ENCODE data around the gene LSG1.
"Not testable (repeated sequence)": the region's sequence is repeated elsewhere in the genome, so short reads cannot be mapped to it uniquely, and the experiment has no call there.

The LSG1 gene

GRCh38 chr3:194647747-194648146, 24.2 kb downstream of the LSG1 start:
- DNase-seq = no peak

DNA sequence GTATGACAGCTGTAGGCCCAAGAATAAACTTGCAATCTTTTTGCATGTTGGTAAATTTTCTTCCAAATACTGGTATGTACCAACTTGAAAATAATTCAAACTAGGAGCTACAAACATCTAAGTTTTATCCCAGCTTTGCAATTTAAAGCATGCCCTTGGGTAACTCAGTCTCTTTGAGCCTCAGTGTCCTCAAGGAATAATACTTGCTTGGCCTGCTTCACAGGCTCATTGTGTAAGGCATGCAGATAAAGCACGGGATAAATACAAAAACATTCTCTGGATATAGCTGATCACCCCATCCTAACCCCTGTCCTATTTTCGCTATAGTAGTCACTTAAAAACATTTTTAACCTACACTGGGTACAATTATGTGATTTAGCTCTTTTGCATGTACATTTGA, 29.2 kb downstream of the LSG1 start:
- DNase-seq = no peak

GRCh38 chr3:194640829-194641228, 31.2 kb downstream of the LSG1 start:
- DNase-seq = peak; percentile 56

- DNase-seq = no peak
Observed at GRCh38 chr3:194638991-194639605, 32.9 kb downstream of the LSG1 start.

GRCh38 chr3:194637541-194638400, 34.2 kb downstream of the LSG1 start:
- no peak for DNase-seq

GRCh38 chr3:194637066-194637465, 34.9 kb downstream of the LSG1 start:
- no peak for DNase-seq

GRCh38 chr3:194633349-194634004, 38.5 kb downstream of the LSG1 start, which contains the start of gene TMEM44:
Gene TMEM44 (minus strand): TSS chr3:194633419. CDS start chr3:194633215, 204 bp downstream.
- peak; percentile 79 for DNase-seq

- no peak for DNase-seq
Observed at GRCh38 chr3:194632809-194633348, 39.1 kb downstream of the LSG1 start.

DNA sequence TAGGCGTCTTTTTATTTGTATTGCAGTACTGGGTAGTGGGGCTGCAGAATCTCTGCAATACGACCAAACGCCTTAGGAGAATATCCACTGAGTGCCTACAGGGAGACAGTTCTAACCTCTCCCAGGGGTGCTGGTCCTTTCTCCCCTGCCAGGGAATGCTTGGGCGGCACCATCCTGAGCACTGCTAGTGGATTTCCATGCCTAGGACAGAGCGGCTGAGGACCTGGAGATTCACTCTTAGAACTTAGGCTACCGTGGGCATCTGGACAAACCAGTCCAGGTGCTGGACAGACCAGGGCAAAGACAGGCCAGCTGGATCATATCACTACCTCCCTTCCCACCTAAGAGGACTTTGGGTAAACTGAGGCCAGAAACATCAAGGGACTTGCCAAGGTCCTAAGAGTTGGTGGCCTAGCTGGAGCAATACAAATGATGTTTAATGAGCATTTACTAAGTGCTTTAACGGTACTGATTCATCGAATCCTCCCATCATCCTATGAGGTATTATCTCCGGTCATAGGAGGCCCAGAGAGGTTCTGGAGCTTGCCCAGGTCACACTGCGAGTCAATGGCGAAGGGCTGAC, 39.7 kb downstream of the LSG1 start:
- peak; percentile 17 for DNase-seq

- no peak for DNase-seq
Observed at GRCh38 chr3:194631696-194632095, 40.3 kb downstream of the LSG1 start.

DNA sequence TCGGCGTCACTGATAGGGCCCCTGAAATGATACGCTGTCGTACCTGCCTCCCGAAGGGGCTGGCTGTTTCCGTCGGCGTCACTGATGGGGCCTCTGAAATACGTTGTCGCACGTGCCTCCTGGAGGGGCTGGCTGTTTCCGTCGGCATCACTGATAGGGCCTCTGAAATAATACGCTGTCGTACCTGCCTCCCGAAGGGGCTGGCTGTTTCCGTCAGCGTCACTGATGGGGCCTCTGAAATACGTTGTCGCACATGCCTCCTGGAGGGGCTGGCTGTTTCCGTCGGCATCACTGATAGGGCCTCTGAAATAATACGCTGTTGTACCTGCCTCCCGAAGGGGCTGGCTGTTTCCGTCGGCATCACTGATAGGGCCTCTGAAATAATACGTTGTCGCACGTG, 41.3 kb downstream of the LSG1 start:
- DNase-seq = not testable (repeated sequence)

- no peak for DNase-seq
Observed at GRCh38 chr3:194624956-194625355, 47.0 kb downstream of the LSG1 start.

DNA sequence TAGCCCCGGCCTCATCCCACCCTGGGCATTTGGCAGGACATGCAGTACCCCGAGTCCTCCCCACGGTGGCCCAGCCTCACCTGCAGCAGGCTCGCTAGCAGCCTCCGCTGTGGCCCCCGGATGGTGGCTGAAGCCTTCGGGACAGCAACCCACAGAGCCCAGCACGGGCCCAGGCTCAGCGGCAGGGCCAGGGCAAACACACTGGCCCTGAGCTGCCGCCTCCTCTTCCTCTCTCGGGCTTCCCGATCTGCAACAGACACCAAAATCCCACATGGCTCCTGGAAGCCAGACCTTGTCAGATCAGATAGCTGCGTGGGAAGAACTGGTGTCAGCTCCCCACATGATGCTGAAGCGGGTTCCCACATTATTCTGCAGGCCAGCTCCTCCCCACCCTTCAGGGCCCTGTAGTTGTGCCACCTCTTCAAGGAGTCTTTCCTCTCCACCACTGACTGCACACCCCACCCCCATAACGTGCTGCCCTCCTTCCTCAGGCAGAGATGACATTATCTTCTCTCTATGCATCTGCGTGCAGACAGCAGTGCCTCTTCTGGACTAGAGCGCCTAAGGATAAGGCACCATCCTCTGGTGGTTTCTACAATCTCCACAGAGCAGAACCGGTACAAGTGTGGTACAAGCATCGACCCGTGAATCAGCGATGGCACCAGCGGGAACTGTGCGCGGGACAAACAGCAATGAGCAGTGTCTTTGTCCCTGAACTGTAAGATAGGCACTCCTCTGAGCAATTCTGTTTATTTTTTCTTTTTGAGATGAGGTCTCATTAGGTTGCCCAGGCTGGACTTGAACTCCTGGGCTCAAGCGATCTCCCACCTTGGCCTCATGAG, 48.3 kb downstream of the LSG1 start:
- DNase-seq = no peak

GRCh38 chr3:194622621-194623340, 49.2 kb downstream of the LSG1 start:
- no peak for DNase-seq

- DNase-seq = no peak
Observed at GRCh38 chr3:194621947-194622346, 50.0 kb downstream of the LSG1 start.

DNA sequence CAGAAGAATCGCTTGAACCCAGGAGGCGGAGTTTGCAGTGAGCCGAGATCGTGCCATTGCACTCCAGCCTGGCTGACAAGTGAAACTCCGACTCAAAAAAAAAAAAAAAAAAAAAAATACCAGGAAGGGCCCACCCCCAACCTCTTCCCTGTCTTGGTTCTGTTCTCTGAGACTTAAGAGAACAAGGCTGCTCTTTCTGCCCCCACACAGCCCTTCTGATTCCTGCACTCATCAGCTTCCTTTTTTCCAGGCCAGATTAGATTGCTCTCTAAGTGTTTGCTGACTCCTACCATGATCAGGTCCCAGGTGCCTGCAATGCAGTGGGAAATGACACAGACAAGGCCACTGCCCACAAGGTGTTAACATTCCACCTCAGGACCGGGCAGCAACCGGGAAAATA, 51.8 kb downstream of the LSG1 start:
- no peak for DNase-seq

GRCh38 chr3:194619741-194620140, 52.2 kb downstream of the LSG1 start:
- DNase-seq = no peak

- DNase-seq = no peak
Observed at GRCh38 chr3:194618858-194619608, 53.0 kb downstream of the LSG1 start.

DNA sequence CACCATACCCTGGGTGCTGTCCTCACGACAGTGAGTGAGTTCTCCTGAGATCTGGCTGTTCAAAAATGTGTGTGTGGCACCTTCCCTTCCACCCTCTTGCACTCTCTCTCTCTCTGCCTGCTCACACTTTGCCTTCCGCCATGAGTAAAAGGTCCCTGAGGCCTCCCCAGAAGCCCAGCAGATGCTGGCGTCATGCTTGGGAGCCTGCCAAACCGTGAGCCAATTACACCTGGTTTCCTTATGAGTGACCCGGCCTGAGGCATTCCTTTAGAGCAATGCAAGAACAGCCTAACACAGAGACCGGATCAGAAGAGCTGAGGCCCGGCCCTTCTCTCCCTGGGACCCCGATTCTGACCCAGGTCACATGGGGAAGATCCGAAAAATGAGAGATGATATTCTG, 54.2 kb downstream of the LSG1 start:
- DNase-seq = no peak

- DNase-seq = no peak
Observed at GRCh38 chr3:194617143-194617671, 54.8 kb downstream of the LSG1 start.

Data from stimulated activated CD8-positive, alpha-beta memory T cell treated with anti-CD3 and anti-CD28 coated beads, Interleukin-4, amount 100 ng/mL, for 48 hours (primary cell).